ENCODE data around the gene RAB5A. TPM values are rescaled to one million over a fixed set of nuclear protein-coding genes. Genes with fewer than 3 reads are reported as not detected.

RAB5A gene
- total RNA-seq, 1 experiment from 2014 or later: 97.1 TPM

- TF ChIP-seq CBFB (CRISPR knock-in tag; IDR thresholded peaks at IDR 0.05; ENCODE audit: low read depth): no peak
- 0 out of 2 replicates have a peak, but pooled peaks have one; percentile 38 for TF ChIP-seq GABPB1 (CRISPR knock-in tag; IDR thresholded peaks at IDR 0.05)
- TF ChIP-seq KAT7 (CRISPR knock-in tag; IDR thresholded peaks at IDR 0.05; ENCODE audit: borderline replicate concordance): 0 out of 2 replicates have a peak, but pooled peaks have one; percentile 14
- no peak for TF ChIP-seq SOX15 (CRISPR knock-in tag; IDR thresholded peaks at IDR 0.05)
- no peak for TF ChIP-seq ZNF138 (CRISPR knock-in tag; conservative IDR thresholded peaks at IDR 0.05)
- TF ChIP-seq ZNF263 (CRISPR knock-in tag; IDR thresholded peaks at IDR 0.05; ENCODE audit: low read depth): no peak
- TF ChIP-seq ZNF532 (CRISPR knock-in tag; IDR thresholded peaks at IDR 0.05; ENCODE audit: borderline replicate concordance): no peak
- TF ChIP-seq TEAD1 (CRISPR knock-in tag; IDR thresholded peaks at IDR 0.05): peak; percentile 56; the same call in 1 of the 2 replicates
- TF ChIP-seq, protein P1, sequence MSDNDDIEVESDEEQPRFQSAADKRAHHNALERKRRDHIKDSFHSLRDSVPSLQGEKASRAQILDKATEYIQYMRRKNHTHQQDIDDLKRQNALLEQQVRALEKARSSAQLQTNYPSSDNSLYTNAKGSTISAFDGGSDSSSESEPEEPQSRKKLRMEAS (CRISPR knock-in tag; IDR thresholded peaks at IDR 0.05): peak; percentile 52
- no peak for TF ChIP-seq ATF2 (CRISPR knock-in tag; IDR thresholded peaks at IDR 0.05; ENCODE audit: borderline replicate concordance, low read depth)
- TF ChIP-seq JAZF1 (CRISPR knock-in tag; IDR thresholded peaks at IDR 0.05): no peak
- no peak for TF ChIP-seq NFATC4 (CRISPR knock-in tag; IDR thresholded peaks at IDR 0.05)
- TF ChIP-seq EMX1 (CRISPR knock-in tag; IDR thresholded peaks at IDR 0.05): no peak
- no peak for TF ChIP-seq ZNF512 (CRISPR knock-in tag; IDR thresholded peaks at IDR 0.05; ENCODE audit: borderline replicate concordance)
- TF ChIP-seq FOXK1 (CRISPR knock-in tag; IDR thresholded peaks at IDR 0.05): peak; percentile 62
- no peak for TF ChIP-seq NFYB (CRISPR knock-in tag; conservative IDR thresholded peaks at IDR 0.05; ENCODE audit: low read depth)
- TF ChIP-seq, protein P2, sequence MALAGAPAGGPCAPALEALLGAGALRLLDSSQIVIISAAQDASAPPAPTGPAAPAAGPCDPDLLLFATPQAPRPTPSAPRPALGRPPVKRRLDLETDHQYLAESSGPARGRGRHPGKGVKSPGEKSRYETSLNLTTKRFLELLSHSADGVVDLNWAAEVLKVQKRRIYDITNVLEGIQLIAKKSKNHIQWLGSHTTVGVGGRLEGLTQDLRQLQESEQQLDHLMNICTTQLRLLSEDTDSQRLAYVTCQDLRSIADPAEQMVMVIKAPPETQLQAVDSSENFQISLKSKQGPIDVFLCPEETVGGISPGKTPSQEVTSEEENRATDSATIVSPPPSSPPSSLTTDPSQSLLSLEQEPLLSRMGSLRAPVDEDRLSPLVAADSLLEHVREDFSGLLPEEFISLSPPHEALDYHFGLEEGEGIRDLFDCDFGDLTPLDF (CRISPR knock-in tag; IDR thresholded peaks at IDR 0.05): no peak
- TF ChIP-seq E2F5 (CRISPR knock-in tag; IDR thresholded peaks at IDR 0.05): peak; percentile 66; the same call in 1 of the 2 replicates
- no peak for TF ChIP-seq SMAD4 (CRISPR knock-in tag; IDR thresholded peaks at IDR 0.05)
- 0 out of 2 replicates have a peak, but pooled peaks have one; percentile 33 for TF ChIP-seq PRRX2 (CRISPR knock-in tag; IDR thresholded peaks at IDR 0.05)
- TF ChIP-seq ZBTB21 (CRISPR knock-in tag; IDR thresholded peaks at IDR 0.05; ENCODE audit: borderline replicate concordance): no peak
- no peak for TF ChIP-seq OVOL2 (CRISPR knock-in tag; IDR thresholded peaks at IDR 0.05; ENCODE audit: borderline replicate concordance)
- TF ChIP-seq, protein P3, sequence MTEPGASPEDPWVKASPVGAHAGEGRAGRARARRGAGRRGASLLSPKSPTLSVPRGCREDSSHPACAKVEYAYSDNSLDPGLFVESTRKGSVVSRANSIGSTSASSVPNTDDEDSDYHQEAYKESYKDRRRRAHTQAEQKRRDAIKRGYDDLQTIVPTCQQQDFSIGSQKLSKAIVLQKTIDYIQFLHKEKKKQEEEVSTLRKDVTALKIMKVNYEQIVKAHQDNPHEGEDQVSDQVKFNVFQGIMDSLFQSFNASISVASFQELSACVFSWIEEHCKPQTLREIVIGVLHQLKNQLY (CRISPR knock-in tag; IDR thresholded peaks at IDR 0.05): no peak
- TF ChIP-seq ARID4B (CRISPR knock-in tag; IDR thresholded peaks at IDR 0.05; ENCODE audit: borderline replicate concordance): no peak; the same call in 1 of the 2 replicates
Measured at GRCh38 chr3:19946832-19947548, at the start of gene RAB5A (continued).
